Omental fat pad (tissue), 4 donors: ENCODE data around the gene C2orf42. TPM values are rescaled to one million over a fixed set of nuclear protein-coding genes. Genes with fewer than 3 reads are reported as not detected.
A peak's percentile ranks its signal among the peaks of the same experiment; 100 is the strongest.

Source experiments
- ATAC-seq: fragments of 150-250 bp; one replicate; pipeline ENCODE4 v1.9.1; 2016; ENCODE audit warnings: mild to moderate bottlenecking, moderate library complexity; ENCODE audit not compliant: low FRiP score
- DNase-seq: peaks from one replicate; pipeline ENCODE4 v3.0.0-alpha.2; 2019; ENCODE audit warnings: low spot score
- CTCF ChIP-seq, 3 donors: fragments of 450-650 bp; IDR thresholded peaks; one replicate each; pipeline ENCODE4 v1.5.1; 2016 to 2017; ENCODE audit warnings: antibody characterized with exemption in 3 of 3, mild to moderate bottlenecking in 3 of 3, moderate library complexity in 2 of 3
- total RNA-seq, 4 donors: library from RNA; depleted of rRNA; stranded (reverse); fragments of >200 nt; gene quantifications; one replicate each; pipeline ENCODE4 v1.1.0, GENCODE V29; 2016

The C2orf42 gene
- total RNA-seq, 4 donors from 2014 or later, result 10.6 to 15.3 (median 11.2) TPM

- DNase-seq (no peak), ATAC-seq (peak; percentile 56)
- TF ChIP-seq CTCF (IDR thresholded peaks at IDR 0.05), result no peak
Observed at GRCh38 chr2:70124983-70125480, 65.8 kb downstream of the C2orf42 start.

GRCh38 chr2:70123829-70124116, 67.0 kb downstream of the C2orf42 start:
- ATAC-seq, result no peak
- DNase-seq, result no peak
- no peak for TF ChIP-seq CTCF (IDR thresholded peaks at IDR 0.05)

GRCh38 chr2:70123051-70123828, 67.6 kb downstream of the C2orf42 start:
- ATAC-seq, result peak; percentile 33
- DNase-seq, result peak; percentile 23
- no peak for TF ChIP-seq CTCF (IDR thresholded peaks at IDR 0.05)

GRCh38 chr2:70122470-70122869, 68.3 kb downstream of the C2orf42 start:
- no peak for ATAC-seq
- DNase-seq, result no peak
- no peak for TF ChIP-seq CTCF (IDR thresholded peaks at IDR 0.05)

- DNase-seq (peak; percentile 12), ATAC-seq (no peak)
- TF ChIP-seq CTCF (IDR thresholded peaks at IDR 0.05), result no peak
Observed at GRCh38 chr2:70121627-70122372, 69.0 kb downstream of the C2orf42 start.

- no peak for ATAC-seq
- peak; percentile 7 for DNase-seq
- no peak for TF ChIP-seq CTCF (IDR thresholded peaks at IDR 0.05)
Observed at GRCh38 chr2:70118798-70119454, 71.9 kb downstream of the C2orf42 start.
